Left ventricle myocardium superior (tissue), 1 donor: ENCODE measurements around the gene EMP2. TPM values are rescaled to one million over a fixed set of nuclear protein-coding genes. Genes with fewer than 3 reads are reported as not detected.
"Not testable (repeated sequence)": the region's sequence is repeated elsewhere in the genome, so short reads cannot be mapped to it uniquely, and the experiment has no call there.

ENCODE experiments used
- ATAC-seq: fragments of 200-7000 bp; cut with Tn5 transposase; one replicate; pipeline ENCODE4 v1.9.1; 2020; ENCODE audit warnings: mild to moderate bottlenecking, moderate library complexity
- DNase-seq: peaks from one replicate; pipeline ENCODE4 v3.0.0-alpha.2; 2020
- intact Hi-C: fragments of 100-400 bp; cut with micrococcal nuclease; formaldehyde crosslinking; loops from one replicate; pipeline ENCODE4 v1.11.0; 2022
- long read RNA-seq: library from polyadenylated mRNA; unstranded; transcript quantifications from one replicate; pipeline ENCODE4 v2.0.0, GENCODE V29; 2021
- total RNA-seq: library from RNA; stranded (reverse); fragmentation: NEBNext Ultra II Directional; extraction: Animal tissue kit (Norgen Biotek cat#: 25700); gene quantifications from one replicate; pipeline ENCODE4 v1.2.1, GENCODE V29; 2021
- donor health status: DM: no; HTN: yes; CAD: no; lungs with severe emphysema.

EMP2 gene
- 96.4 TPM for total RNA-seq
- long read RNA-seq, full-length matches to known transcripts: 60 of 78 reads
- long read RNA-seq, partial matches to known transcripts: 3 of 78 reads
- long read RNA-seq, other reads (novel, unspliced or antisense): 15 of 78 reads

GRCh38 chr16:10579965-10580882 lies at the start of gene EMP2:
TSS of gene EMP2 (minus strand) at chr16:10580598. CDS start at chr16:10547617, 32,981 bp downstream.
- peak; percentile 92 for DNase-seq
- intact Hi-C loops: no loop called here
- ATAC-seq: peak; percentile 83

GRCh38 chr16:10629592-10629963 lies 49.2 kb upstream of the EMP2 start:
- intact Hi-C loops: no loop called here
- no peak for ATAC-seq
- DNase-seq: no peak

GRCh38 chr16:10625595-10626357 lies 45.4 kb upstream of the EMP2 start:
- no peak for DNase-seq
- intact Hi-C loops: no loop called here
- no peak for ATAC-seq

- ATAC-seq: no peak
- intact Hi-C loops: no loop called here
- DNase-seq: no peak
These were observed 44.1 kb upstream of the EMP2 start for GRCh38 chr16:10624527-10624926.

- DNase-seq (no peak), ATAC-seq (no peak)
- intact Hi-C loops: no loop called here
These were observed 42.7 kb upstream of the EMP2 start for GRCh38 chr16:10623059-10623458.

- ATAC-seq (peak; percentile 76), DNase-seq (peak; percentile 53)
- intact Hi-C loops: no loop called here
These were observed 41.9 kb upstream of the EMP2 start for GRCh38 chr16:10622036-10622921.

- ATAC-seq, DNase-seq, intact Hi-C loops: not testable (repeated sequence)
These were observed 41.0 kb upstream of the EMP2 start for GRCh38 chr16:10621216-10621949.

GRCh38 chr16:10620120-10620519 lies 39.7 kb upstream of the EMP2 start:
- DNase-seq (no peak), ATAC-seq (no peak)
- intact Hi-C loops: no loop called here

- DNase-seq (peak; percentile 69), ATAC-seq (peak; percentile 51)
- intact Hi-C loops: no loop called here
These were observed 39.0 kb upstream of the EMP2 start for GRCh38 chr16:10619271-10619849.

GRCh38 chr16:10618710-10619209 lies 38.4 kb upstream of the EMP2 start:
- DNase-seq: no peak
- intact Hi-C loops: no loop called here
- ATAC-seq: peak; percentile 27

GRCh38 chr16:10617662-10618420 lies 37.4 kb upstream of the EMP2 start:
- intact Hi-C loops: no loop called here
- DNase-seq (no peak), ATAC-seq (no peak)

- peak; percentile 75 for DNase-seq
These were observed 36.6 kb upstream of the EMP2 start for GRCh38 chr16:10616756-10617640.

GRCh38 chr16:10616419-10616755 lies 36.0 kb upstream of the EMP2 start:
- intact Hi-C loops: no loop called here
- ATAC-seq (no peak), DNase-seq (no peak)

More at GRCh38 chr16:10616756-10617640, 36.6 kb upstream of the EMP2 start:
- peak; percentile 82 for ATAC-seq
- intact Hi-C loops: no loop called here

- DNase-seq: no peak
- ATAC-seq: no peak
- intact Hi-C loops: no loop called here
These were observed 34.3 kb upstream of the EMP2 start for GRCh38 chr16:10614685-10615084.

GRCh38 chr16:10613785-10614485 lies 33.5 kb upstream of the EMP2 start:
- no peak for ATAC-seq
- intact Hi-C loops: no loop called here

More at GRCh38 chr16:10613785-10614485, 33.5 kb upstream of the EMP2 start:
- no peak for DNase-seq
